Activated CD4-positive, alpha-beta T cell treated with anti-CD3 and anti-CD28 coated beads for 36 hours (primary cell): ENCODE data around the gene PRXL2A. TPM values are rescaled to one million over a fixed set of nuclear protein-coding genes. Genes with fewer than 3 reads are reported as not detected.
A peak's percentile ranks its signal among the peaks of the same experiment; 100 is the strongest.

Experiments used
- ATAC-seq: fragments of 200-7000 bp; cut with Tn5 transposase; one replicate; pipeline ENCODE4 v1.10.0; 2021; ENCODE audit warnings: mild to moderate bottlenecking, moderate library complexity
- CTCF ChIA-PET: fragments of 350-600 bp; sonication (Branson Sonifier 250); formaldehyde crosslinking; loops from one replicate; lab custom pipeline; 2021; ENCODE audit warnings: antibody characterized with exemption; lab: Charles Lee
- POLR2A ChIA-PET: fragments of 350-600 bp; sonication (Branson Sonifier 250); formaldehyde crosslinking; loops from one replicate; lab custom pipeline; 2021; ENCODE audit warnings: antibody characterized with exemption, inconsistent platforms; lab: Charles Lee
- DNase-seq: peaks from one replicate; pipeline ENCODE4 v3.0.0-alpha.2; 2020
- H3K27ac Mint-ChIP-seq: one replicate; pipeline ENCODE4 v1.8.0; 2021; ENCODE audit warnings: mixed read lengths
- H3K27me3 Mint-ChIP-seq: one replicate; pipeline ENCODE4 v1.8.0; 2021; ENCODE audit warnings: mixed read lengths
- H3K36me3 Mint-ChIP-seq: one replicate; pipeline ENCODE4 v1.8.0; 2021; ENCODE audit warnings: low read depth, mixed read lengths
- H3K4me1 Mint-ChIP-seq: one replicate; pipeline ENCODE4 v1.8.0; 2021; ENCODE audit warnings: mixed read lengths
- H3K4me3 Mint-ChIP-seq: one replicate; pipeline ENCODE4 v1.8.0; 2021; ENCODE audit warnings: mild to moderate bottlenecking, moderate library complexity, mixed read lengths
- H3K9me3 Mint-ChIP-seq: one replicate; pipeline ENCODE4 v1.8.0; 2021; ENCODE audit warnings: low read depth, mixed read lengths
- intact Hi-C, 2 experiments: fragments of 100-400 bp; cut with DNase I in 1 of 2; cut with micrococcal nuclease in 1 of 2; formaldehyde crosslinking; loops; one replicate each; pipeline versions ENCODE4 v1.14.2 to v1.15.1; 2022 to 2024; cut with DNase I, micrococcal nuclease
- total RNA-seq, 2 experiments: library from RNA; stranded (reverse); gene quantifications; one replicate each; pipeline ENCODE4 v1.2.3, GENCODE V29; 2021

The PRXL2A gene
- total RNA-seq, 2 experiments from 2014 or later = 15.0 to 17.6 TPM

GRCh38 chr10:80454513-80455460, 46.4 kb downstream of the PRXL2A start:
- no peaks in the 10 kb centered on the region for H3K9me3 Mint-ChIP-seq
- intact Hi-C loops = loop anchor here (1.0 to 10.0 kb wide), 7 partner anchors 18 to 1130 kb away; partner anchors contain the start of gene ANXA11 (in 1 of the 2)
- H3K4me1 Mint-ChIP-seq = peaks cover 45% of the 10 kb centered on the region
- POLR2A ChIA-PET = interaction anchor here (0.8 kb wide), 1 partner anchor 30 kb away, joined by 3 read pairs; no protein-coding TSS in a partner anchor
- H3K27me3 Mint-ChIP-seq = no peaks in the 10 kb centered on the region
- peak overlapping the region; percentile 98 for H3K27ac Mint-ChIP-seq
- DNase-seq = peak; percentile 56
- CTCF ChIA-PET = interaction anchor here (1.2 to 21.2 kb wide), 4 partner anchors 14 to 49 kb away, joined by 3 to 372 read pairs (median 38); no protein-coding TSS in a partner anchor
- peak overlapping the region; percentile 99 for H3K4me3 Mint-ChIP-seq
- peaks cover 19% of the 10 kb centered on the region for H3K36me3 Mint-ChIP-seq
- ATAC-seq = peak; percentile 5

- no peaks in the 10 kb centered on the region for H3K27me3 Mint-ChIP-seq
- POLR2A ChIA-PET = interaction anchor here (0.6 to 1.8 kb wide), 5 partner anchors 17 to 268 kb away, joined by 3 to 7 read pairs (median 4); no protein-coding TSS in a partner anchor
- H3K27ac Mint-ChIP-seq = peak overlapping the region; percentile 98
- ATAC-seq (no peak), DNase-seq (peak; percentile 20)
- intact Hi-C loops = loop anchor here (2.0 to 10.0 kb wide), 3 partner anchors 47 to 1131 kb away; partner anchors contain the start of gene PRXL2A (in 1 of the 2)
- peaks cover 19% of the 10 kb centered on the region for H3K36me3 Mint-ChIP-seq
- peaks cover 54% of the 10 kb centered on the region for H3K4me1 Mint-ChIP-seq
- peak overlapping the region; percentile 99 for H3K4me3 Mint-ChIP-seq
- CTCF ChIA-PET = interaction anchor here (0.9 to 21.2 kb wide), 7 partner anchors 11 to 48 kb away, joined by 3 to 372 read pairs (median 6); no protein-coding TSS in a partner anchor
- no peaks in the 10 kb centered on the region for H3K9me3 Mint-ChIP-seq
Measured at GRCh38 chr10:80455461-80456349, 47.4 kb downstream of the PRXL2A start.

- DNase-seq (no peak), ATAC-seq (no peak)
- Mint-ChIP-seq H3K4me1 (peaks cover 74% of the 10 kb centered on the region), H3K27ac (peak overlapping the region; percentile 98), H3K9me3 (no peaks in the 10 kb centered on the region), H3K27me3 (no peaks in the 10 kb centered on the region), H3K36me3 (peaks cover 19% of the 10 kb centered on the region), H3K4me3 (peak overlapping the region; percentile 99)
- CTCF ChIA-PET = interaction anchor here (0.9 to 21.2 kb wide), 7 partner anchors 11 to 70 kb away, joined by 3 to 372 read pairs (median 8); no protein-coding TSS in a partner anchor
- intact Hi-C loops = loop anchor here (1.0 to 10.0 kb wide), 4 partner anchors 15 to 1133 kb away; partner anchors contain the start of gene PRXL2A (in 1 of the 2)
- POLR2A ChIA-PET = interaction anchor here (1.8 kb wide), 1 partner anchor 41 kb away, joined by 7 read pairs; no protein-coding TSS in a partner anchor
Measured at GRCh38 chr10:80457554-80458262, 49.4 kb downstream of the PRXL2A start.

- POLR2A ChIA-PET = interaction anchor here (0.7 kb wide), 1 partner anchor 13 kb away, joined by 8 read pairs; no protein-coding TSS in a partner anchor
- Mint-ChIP-seq H3K27me3 (no peaks in the 10 kb centered on the region), H3K27ac (peak overlapping the region; percentile 98), H3K4me1 (peaks cover 77% of the 10 kb centered on the region), H3K36me3 (peaks cover 19% of the 10 kb centered on the region), H3K4me3 (peak overlapping the region; percentile 99), H3K9me3 (no peaks in the 10 kb centered on the region)
- intact Hi-C loops = loop anchor here in 1 of 2 experiments (1.0 to 10.0 kb wide), 2 partner anchors 27 to 1133 kb away; no protein-coding TSS in a partner anchor
- ATAC-seq = no peak
- CTCF ChIA-PET = interaction anchor here (0.7 to 21.2 kb wide), 9 partner anchors 11 to 387 kb away, joined by 3 to 372 read pairs (median 3); no protein-coding TSS in a partner anchor
- DNase-seq = no peak
Measured at GRCh38 chr10:80458263-80458625, 49.9 kb downstream of the PRXL2A start.

GRCh38 chr10:80458638-80459037, 50.3 kb downstream of the PRXL2A start:
- Mint-ChIP-seq H3K27me3 (no peaks in the 10 kb centered on the region), H3K36me3 (peaks cover 23% of the 10 kb centered on the region), H3K4me3 (peak overlapping the region; percentile 99), H3K9me3 (no peaks in the 10 kb centered on the region), H3K4me1 (peaks cover 77% of the 10 kb centered on the region), H3K27ac (peak overlapping the region; percentile 98)
- ATAC-seq (no peak), DNase-seq (no peak)
- intact Hi-C loops = loop anchor here (1.0 to 10.0 kb wide), 4 partner anchors 10 to 1134 kb away; no protein-coding TSS in a partner anchor
- POLR2A ChIA-PET = interaction anchor here (0.7 to 1.2 kb wide), 4 partner anchors 14 to 47 kb away, joined by 3 to 8 read pairs (median 4); no protein-coding TSS in a partner anchor
- CTCF ChIA-PET = interaction anchor here (0.7 to 21.2 kb wide), 10 partner anchors 10 to 387 kb away, joined by 3 to 372 read pairs (median 4); partner anchors contain the start of gene PRXL2A

- CTCF ChIA-PET = interaction anchor here (0.7 to 21.2 kb wide), 14 partner anchors 10 to 388 kb away, joined by 3 to 372 read pairs (median 3); partner anchors contain the start of gene PRXL2A
- no peaks in the 10 kb centered on the region for H3K27me3 Mint-ChIP-seq
- no peaks in the 10 kb centered on the region for H3K9me3 Mint-ChIP-seq
- DNase-seq (peak; percentile 84), ATAC-seq (peak; percentile 52)
- peak overlapping the region; percentile 99 for H3K4me3 Mint-ChIP-seq
- H3K27ac Mint-ChIP-seq = peak overlapping the region; percentile 98
- POLR2A ChIA-PET = interaction anchor here (0.7 to 1.2 kb wide), 4 partner anchors 14 to 47 kb away, joined by 3 to 8 read pairs (median 4); no protein-coding TSS in a partner anchor
- H3K36me3 Mint-ChIP-seq = peaks cover 26% of the 10 kb centered on the region
- peaks cover 82% of the 10 kb centered on the region for H3K4me1 Mint-ChIP-seq
- intact Hi-C loops = loop anchor here (1.0 to 10.0 kb wide), 3 partner anchors 9 to 1134 kb away; no protein-coding TSS in a partner anchor
Measured at GRCh38 chr10:80459047-80459865, 50.9 kb downstream of the PRXL2A start.

GRCh38 chr10:80460399-80461207, 52.3 kb downstream of the PRXL2A start:
- intact Hi-C loops = no loop called here
- Mint-ChIP-seq H3K4me3 (peak overlapping the region; percentile 99), H3K27me3 (no peaks in the 10 kb centered on the region), H3K36me3 (peaks cover 22% of the 10 kb centered on the region), H3K4me1 (peaks cover 96% of the 10 kb centered on the region), H3K27ac (peak overlapping the region; percentile 98), H3K9me3 (no peaks in the 10 kb centered on the region)
- ATAC-seq (no peak), DNase-seq (no peak)
- ChIA-PET CTCF (interaction anchor here (0.7 to 21.2 kb wide), 8 partner anchors 8 to 43 kb away, joined by 3 to 372 read pairs (median 8); no protein-coding TSS in a partner anchor), POLR2A (interaction anchor here (1.2 kb wide), 1 partner anchor 45 kb away, joined by 3 read pairs; no protein-coding TSS in a partner anchor)
